Measurements from ENCODE around the gene COA4. TPM values are rescaled to one million over a fixed set of nuclear protein-coding genes. Genes with fewer than 3 reads are reported as not detected.

The COA4 gene
- total RNA-seq, 2 donors from 2014 or later = 60.8 to 111 TPM

- no peaks in the 10 kb centered on the region for H3K4me1 ChIP-seq
- no peak for DNase-seq
- no peak overlapping the region for H3K4me3 ChIP-seq
- no peaks in the 10 kb centered on the region for H3K36me3 ChIP-seq
- H3K27ac ChIP-seq = peak overlapping the region; percentile 22
- intact Hi-C loops (cut with DNase I) = no loop called here
- H3K9me3 ChIP-seq = no peaks in the 10 kb centered on the region
- no peak for TF ChIP-seq CTCF (IDR thresholded peaks at IDR 0.05)
- H3K27me3 ChIP-seq = no peaks in the 10 kb centered on the region
- no peak overlapping the region for H3K9ac ChIP-seq (ENCODE audit: low read depth in 2 of 2, low read length in 2 of 2)
Observed at GRCh38 chr11:73866586-73866996, 10.1 kb downstream of the COA4 start.

- no peaks in the 10 kb centered on the region for H3K4me1 ChIP-seq
- H3K9me3 ChIP-seq = no peaks in the 10 kb centered on the region
- H3K4me3 ChIP-seq = no peak overlapping the region
- H3K36me3 ChIP-seq = no peaks in the 10 kb centered on the region
- H3K27me3 ChIP-seq = no peaks in the 10 kb centered on the region
- no peak for DNase-seq
- H3K27ac ChIP-seq = no peak overlapping the region
- intact Hi-C loops (cut with DNase I) = no loop called here
- H3K9ac ChIP-seq (ENCODE audit: low read depth in 2 of 2, low read length in 2 of 2) = no peak overlapping the region
- TF ChIP-seq CTCF (IDR thresholded peaks at IDR 0.05) = no peak
Observed at GRCh38 chr11:73866095-73866579, 10.5 kb downstream of the COA4 start.

- no peaks in the 10 kb centered on the region for H3K4me1 ChIP-seq
- no peak for DNase-seq
- TF ChIP-seq CTCF (IDR thresholded peaks at IDR 0.05) = no peak
- no peaks in the 10 kb centered on the region for H3K27me3 ChIP-seq
- H3K9me3 ChIP-seq = no peaks in the 10 kb centered on the region
- H3K36me3 ChIP-seq = no peaks in the 10 kb centered on the region
- H3K4me3 ChIP-seq = no peak overlapping the region
- no peak overlapping the region for H3K9ac ChIP-seq (ENCODE audit: low read depth in 2 of 2, low read length in 2 of 2)
- intact Hi-C loops (cut with DNase I) = no loop called here
- no peak overlapping the region for H3K27ac ChIP-seq
Observed at GRCh38 chr11:73862986-73863385, 13.7 kb downstream of the COA4 start.

- no peak for TF ChIP-seq CTCF (IDR thresholded peaks at IDR 0.05)
- H3K9me3 ChIP-seq = no peaks in the 10 kb centered on the region
- intact Hi-C loops (cut with DNase I) = no loop called here
- no peak overlapping the region for H3K4me3 ChIP-seq
- H3K36me3 ChIP-seq = no peaks in the 10 kb centered on the region
- no peaks in the 10 kb centered on the region for H3K4me1 ChIP-seq
- no peak overlapping the region for H3K9ac ChIP-seq (ENCODE audit: low read depth in 2 of 2, low read length in 2 of 2)
- H3K27me3 ChIP-seq = no peaks in the 10 kb centered on the region
- DNase-seq = no peak
- H3K27ac ChIP-seq = no peak overlapping the region
Observed at GRCh38 chr11:73860202-73860601, 16.4 kb downstream of the COA4 start.

- no peaks in the 10 kb centered on the region for H3K27me3 ChIP-seq
- H3K27ac ChIP-seq = no peak overlapping the region
- TF ChIP-seq CTCF (IDR thresholded peaks at IDR 0.05) = no peak
- DNase-seq = no peak
- no peaks in the 10 kb centered on the region for H3K9me3 ChIP-seq
- no peaks in the 10 kb centered on the region for H3K4me1 ChIP-seq
- H3K4me3 ChIP-seq = no peak overlapping the region
- intact Hi-C loops (cut with DNase I) = no loop called here
- H3K9ac ChIP-seq (ENCODE audit: low read depth in 2 of 2, low read length in 2 of 2) = no peak overlapping the region
- no peaks in the 10 kb centered on the region for H3K36me3 ChIP-seq
Observed at GRCh38 chr11:73859671-73860070, 17.0 kb downstream of the COA4 start.

Measured in colonic mucosa (tissue), 4 donors.